HG03354 (cell line): ENCODE results near the gene MRPL18.

Experiments used
- ATAC-seq: cut with Tn5 transposase; IDR thresholded peaks from one replicate; pipeline ENCODE4 v1.9.1; 2021; ENCODE audit warnings: mild to moderate bottlenecking; ENCODE audit not compliant: unreplicated experiment, poor library complexity, severe bottlenecking

MRPL18 gene

DNA sequence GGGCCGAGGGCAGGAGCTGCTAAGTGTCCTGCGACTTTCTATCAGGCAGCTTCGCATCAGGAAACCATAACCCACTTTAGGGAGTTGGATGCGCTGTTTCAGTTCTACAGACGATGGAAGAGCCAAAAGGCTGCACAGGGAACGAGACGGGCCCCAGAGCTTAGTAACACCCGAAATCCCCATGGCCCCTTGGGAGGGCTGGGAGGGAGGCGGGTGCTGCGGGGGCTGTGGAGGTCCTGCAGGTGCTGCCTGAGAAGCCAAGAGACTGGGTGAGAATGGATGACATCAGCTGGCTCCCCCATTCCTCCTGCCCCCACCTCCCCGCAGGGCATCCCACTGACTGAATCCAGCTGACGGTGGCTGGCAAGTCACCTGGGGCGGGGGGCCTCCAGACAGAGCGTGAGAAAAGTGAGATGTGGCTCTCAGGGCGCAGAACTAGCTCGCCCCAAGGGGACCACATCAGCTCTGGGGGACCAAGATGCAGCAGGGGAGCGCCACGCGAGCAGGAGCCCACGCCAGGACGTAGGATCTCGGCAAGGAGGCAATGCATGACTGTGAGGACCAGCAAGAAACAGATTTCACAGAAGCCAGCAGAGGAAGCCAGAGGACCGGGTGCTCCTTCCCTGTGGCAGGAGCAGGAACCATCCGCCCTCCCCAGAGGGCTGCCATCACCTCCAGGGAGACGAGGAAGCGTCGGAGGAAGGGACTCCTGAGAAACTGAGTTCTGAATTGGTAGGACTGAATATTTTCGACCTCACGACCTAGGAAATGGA is 46.6 kb downstream of the MRPL18 start:
- no peak for ATAC-seq

DNA sequence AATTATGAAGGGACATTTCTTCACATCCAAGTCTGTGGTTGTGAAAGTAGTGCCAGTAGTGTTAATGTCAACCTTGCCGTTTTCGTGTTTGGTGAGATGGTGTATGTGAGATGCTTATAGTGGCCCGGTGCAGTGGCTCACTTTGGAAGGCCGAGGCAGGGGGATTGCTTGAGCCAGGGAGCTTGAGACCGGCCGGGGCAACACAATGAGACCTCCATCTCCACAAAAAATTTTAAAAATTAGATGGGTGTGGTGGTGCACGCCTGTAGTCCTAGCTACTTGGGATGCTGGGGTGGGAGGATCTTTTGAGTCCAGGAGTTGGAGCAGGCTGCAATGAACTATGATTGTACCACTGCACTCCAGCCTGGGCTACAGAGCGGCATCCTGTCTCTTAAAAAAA is 47.2 kb downstream of the MRPL18 start:
- no peak for ATAC-seq

DNA sequence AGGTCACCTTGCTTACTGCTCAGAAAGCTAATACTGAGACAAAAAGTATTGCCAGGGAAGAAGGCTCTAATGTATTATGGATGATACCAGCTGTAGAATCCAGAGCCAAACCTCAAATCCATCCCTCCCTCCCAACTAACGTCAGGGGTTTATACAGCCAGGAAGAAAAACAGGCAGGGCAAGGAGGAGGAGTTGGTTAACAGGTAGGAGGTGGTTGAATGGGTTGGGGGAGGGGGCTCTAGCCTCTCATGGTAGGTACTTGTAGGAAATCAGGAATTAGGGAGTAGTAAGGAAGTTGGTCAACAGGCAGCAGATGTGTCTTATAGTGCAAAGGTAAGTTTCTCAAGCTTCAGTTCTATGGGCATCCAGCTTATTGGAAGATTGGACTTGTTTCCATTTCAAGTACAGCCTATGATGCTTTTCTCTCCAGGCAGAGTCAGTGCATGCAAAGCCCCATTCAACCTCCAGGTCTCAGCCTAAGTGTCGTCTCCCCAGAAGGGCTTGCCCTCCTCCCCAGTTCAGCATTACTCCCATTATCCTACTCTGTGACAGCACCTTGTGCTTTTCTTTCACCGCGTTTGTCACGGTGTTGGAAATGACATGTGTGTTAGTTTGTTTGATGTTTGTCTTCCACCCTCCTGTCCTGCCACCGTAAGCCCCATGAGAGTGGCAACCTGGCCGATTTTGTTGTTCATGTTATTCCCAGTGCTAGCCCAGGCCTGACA is 47.9 kb downstream of the MRPL18 start:
- no peak for ATAC-seq

DNA sequence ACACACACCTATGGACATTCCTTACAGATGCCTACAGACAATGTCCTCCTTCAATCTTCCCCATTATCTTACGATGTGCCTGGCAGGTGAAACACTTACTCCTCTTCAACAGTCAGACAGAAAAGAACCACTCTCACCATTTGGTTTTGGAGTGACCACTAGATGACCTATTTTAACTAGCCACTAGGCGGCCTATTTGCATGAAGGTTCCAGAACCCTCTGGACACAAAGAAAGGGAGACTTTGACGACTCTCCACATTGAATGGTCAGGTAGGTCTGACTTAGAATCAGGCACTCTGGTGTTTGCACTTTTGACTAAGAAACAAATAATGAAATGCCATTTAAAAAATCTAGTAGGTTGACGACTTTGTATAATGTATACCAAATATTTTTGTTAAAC is 51.8 kb downstream of the MRPL18 start:
- ATAC-seq = no peak

DNA sequence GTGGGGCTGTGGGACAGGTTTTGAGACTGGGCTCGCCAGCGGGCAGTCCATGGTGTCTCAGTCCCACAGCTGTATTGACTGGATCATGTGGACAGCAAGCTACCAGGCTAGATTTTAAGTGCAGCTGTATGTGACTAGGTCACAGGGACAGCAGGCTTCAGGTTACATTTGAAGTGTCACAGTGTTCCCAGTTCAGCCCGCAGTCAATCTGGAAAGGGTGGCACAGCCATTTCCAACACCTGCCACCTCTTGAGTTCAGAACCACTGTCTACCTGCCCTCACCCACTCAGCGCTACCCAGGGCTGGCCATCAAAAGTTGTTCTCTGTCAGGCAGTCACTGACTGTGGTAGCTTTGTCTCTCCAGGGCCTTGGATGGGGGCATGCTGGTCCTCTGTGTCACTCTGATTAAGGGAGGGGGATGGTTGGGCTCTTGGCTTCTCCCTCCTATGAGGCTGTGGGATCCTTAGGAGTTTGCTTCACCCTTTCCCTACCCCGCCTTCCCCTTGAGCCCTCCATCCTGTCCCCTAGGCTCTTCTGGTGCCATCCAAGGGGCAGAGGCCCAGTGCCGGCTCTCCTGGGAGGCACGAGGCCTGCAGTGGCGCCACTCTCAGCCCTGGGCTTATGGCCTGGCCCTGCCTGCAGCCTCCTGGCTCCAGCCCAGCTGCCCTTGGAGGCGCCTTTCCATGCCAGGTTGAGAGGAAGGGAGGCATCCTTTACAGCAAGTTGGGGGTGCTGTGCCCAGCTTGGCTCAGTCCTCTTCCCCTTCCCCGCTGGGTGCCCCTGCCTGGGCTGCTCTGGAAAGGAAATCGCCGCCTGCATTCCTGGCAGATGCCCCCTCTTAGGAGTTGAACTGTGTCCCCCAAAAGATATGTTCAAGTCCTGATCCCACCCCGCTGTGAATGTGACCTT is 54.7 kb downstream of the MRPL18 start:
- ATAC-seq = no peak
